Measurements from ENCODE around the gene CBFA2T3. TPM values are rescaled to one million over a fixed set of nuclear protein-coding genes. Genes with fewer than 3 reads are reported as not detected.

The CBFA2T3 gene
- total and polyA plus RNA-seq, 9 donors = 0.53 to 2.8 (median 1.2) TPM; not detected in 1

DNA sequence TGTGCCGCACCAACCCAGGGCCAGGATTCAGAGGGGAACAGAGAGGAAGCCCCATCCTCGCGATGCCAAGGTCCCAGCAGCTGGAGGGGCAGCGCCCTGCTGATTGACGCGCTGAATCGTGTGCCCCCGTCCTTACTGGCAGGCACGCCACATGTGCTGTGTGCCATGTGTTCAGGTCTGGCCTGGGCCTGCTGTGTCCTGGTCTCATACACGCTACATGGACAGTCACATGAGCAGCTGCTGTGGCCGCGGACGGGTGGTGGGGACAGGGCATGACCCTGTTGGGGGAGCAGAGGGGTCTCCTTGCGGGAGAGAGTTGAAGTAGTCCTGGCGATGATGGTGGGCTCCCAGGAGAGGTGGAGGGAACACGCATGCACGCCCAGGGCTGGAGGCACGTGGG is 18.0 kb downstream of the CBFA2T3 start:
- H3K9me3 ChIP-seq = no peaks in the 10 kb centered on the region
- H3K4me3 ChIP-seq = no peak overlapping the region
- intact Hi-C loops (cut with DNase I) = no loop called here
- no peak overlapping the region for H3K27ac ChIP-seq
- 89 to 90% (median 89%) methylated on average over 18 of the region's 18 CpGs for WGBS, 3 donors
- H3K4me1 ChIP-seq (ENCODE audit: insufficient read depth) = no peaks in the 10 kb centered on the region
- no peak for TF ChIP-seq EP300 (IDR thresholded peaks at IDR 0.05)
- no peak for TF ChIP-seq POLR2A (IDR thresholded peaks at IDR 0.05)
- TF ChIP-seq CTCF (IDR thresholded peaks at IDR 0.05) = no peak
- DNase-seq = no peak
- H3K36me3 ChIP-seq = no peaks in the 10 kb centered on the region
- H3K27me3 ChIP-seq = no peaks in the 10 kb centered on the region

- H3K36me3 ChIP-seq = no peaks in the 10 kb centered on the region
- no peak for TF ChIP-seq POLR2A (IDR thresholded peaks at IDR 0.05)
- TF ChIP-seq EP300 (IDR thresholded peaks at IDR 0.05) = no peak
- no peak for TF ChIP-seq CTCF (IDR thresholded peaks at IDR 0.05)
- intact Hi-C loops (cut with DNase I) = no loop called here
- no peaks in the 10 kb centered on the region for H3K9me3 ChIP-seq
- WGBS, 3 donors = 63 to 70% (median 66%) methylated on average over 25 of the region's 25 CpGs
- no peaks in the 10 kb centered on the region for H3K4me1 ChIP-seq (ENCODE audit: insufficient read depth)
- DNase-seq = no peak
- no peaks in the 10 kb centered on the region for H3K27me3 ChIP-seq
- H3K27ac ChIP-seq = no peak overlapping the region
- no peak overlapping the region for H3K4me3 ChIP-seq
Measured at GRCh38 chr16:88957887-88958577, 19.0 kb downstream of the CBFA2T3 start.

DNA sequence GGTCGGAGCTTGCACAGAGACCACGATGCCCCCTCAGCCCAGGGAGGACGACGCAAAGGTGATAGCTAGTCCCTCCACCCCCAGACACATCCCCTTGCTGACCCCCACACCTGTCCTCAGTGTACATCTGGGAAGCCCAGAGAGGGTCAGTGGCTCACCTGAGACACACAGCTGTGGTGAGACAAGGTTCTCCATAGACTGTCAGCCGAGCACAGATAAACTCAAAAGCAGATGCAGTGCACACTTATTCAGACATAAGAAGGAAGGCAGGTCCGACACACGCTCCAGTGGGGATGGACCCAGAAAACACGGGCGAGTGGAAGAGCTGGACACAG is 19.6 kb downstream of the CBFA2T3 start:
- DNase-seq = no peak
- Histone ChIP-seq H3K4me3 (no peak overlapping the region), H3K27ac (no peak overlapping the region), H3K4me1 (ENCODE audit: insufficient read depth) (no peaks in the 10 kb centered on the region), H3K36me3 (no peaks in the 10 kb centered on the region), H3K27me3 (no peaks in the 10 kb centered on the region), H3K9me3 (no peaks in the 10 kb centered on the region)
- intact Hi-C loops (cut with DNase I) = no loop called here
- no peak for TF ChIP-seq CTCF (IDR thresholded peaks at IDR 0.05)
- TF ChIP-seq EP300 (IDR thresholded peaks at IDR 0.05) = no peak
- no peak for TF ChIP-seq POLR2A (IDR thresholded peaks at IDR 0.05)
- WGBS, 3 donors = 70 to 80% (median 75%) methylated on average over 8 to 9 of the region's 9 CpGs

GRCh38 chr16:88956546-88957432 is 20.2 kb downstream of the CBFA2T3 start:
- 72 to 78% (median 75%) methylated on average over 32 to 33 of the region's 33 CpGs for WGBS, 3 donors
- no peaks in the 10 kb centered on the region for H3K9me3 ChIP-seq
- intact Hi-C loops (cut with DNase I) = no loop called here
- no peaks in the 10 kb centered on the region for H3K36me3 ChIP-seq
- H3K4me3 ChIP-seq = no peak overlapping the region
- H3K4me1 ChIP-seq (ENCODE audit: insufficient read depth) = no peaks in the 10 kb centered on the region
- no peaks in the 10 kb centered on the region for H3K27me3 ChIP-seq
- no peak for DNase-seq
- TF ChIP-seq CTCF (IDR thresholded peaks at IDR 0.05) (no peak), EP300 (IDR thresholded peaks at IDR 0.05) (no peak), POLR2A (IDR thresholded peaks at IDR 0.05) (no peak)
- no peak overlapping the region for H3K27ac ChIP-seq
